Right lobe of liver (tissue), 4 donors: ENCODE measurements around the gene PIEZO2.

ENCODE experiments used
- CTCF ChIP-seq, 4 donors: fragments of 200-600 bp in 3 of 4; fragments of 450-650 bp in 1 of 4; IDR thresholded peaks; one replicate each; pipeline versions ENCODE4 v1.5.1 to v1.8.0; 2016 to 2022; ENCODE audit warnings: antibody characterized with exemption in 4 of 4, mild to moderate bottlenecking in 2 of 4
- POLR2A ChIP-seq: fragments of 450-650 bp; IDR thresholded peaks from one replicate; pipeline ENCODE4 v1.6.1; 2017; ENCODE audit warnings: antibody characterized with exemption, mild to moderate bottlenecking
- donor health status: DM: no; HTN: no; CAD: no.
- donor health status: DM: no; HTN: no; CAD: no.
- donor health status: DM: no; HTN: yes; CAD: no.

- TF ChIP-seq CTCF (IDR thresholded peaks at IDR 0.05) (no peak), POLR2A (no peak)
Observed at GRCh38 chr18:11104307-11104706, 45.1 kb downstream of the PIEZO2 start.
